Measurements from ENCODE around the gene SORCS2.

DNA sequence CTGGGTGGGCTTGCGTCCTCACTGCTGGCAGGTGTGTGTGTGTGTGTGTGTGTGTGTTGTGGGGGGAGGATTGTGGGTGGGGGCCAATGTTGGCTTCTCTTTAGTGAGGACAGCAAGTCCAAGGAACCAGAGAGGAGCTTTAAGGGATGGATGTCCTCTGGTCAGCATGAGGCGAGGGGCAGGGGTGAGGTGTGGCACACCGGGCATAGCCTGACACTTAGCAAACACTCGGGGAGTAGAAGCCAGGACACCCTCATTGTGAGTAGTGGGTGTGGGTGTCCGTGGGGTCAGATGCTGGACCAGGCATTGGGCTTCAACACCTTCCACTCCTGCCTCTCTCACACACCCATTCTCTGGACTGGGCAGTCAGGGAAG, 2.8 kb downstream of the SORCS2 start:
- TF ChIP-seq, protein P1, sequence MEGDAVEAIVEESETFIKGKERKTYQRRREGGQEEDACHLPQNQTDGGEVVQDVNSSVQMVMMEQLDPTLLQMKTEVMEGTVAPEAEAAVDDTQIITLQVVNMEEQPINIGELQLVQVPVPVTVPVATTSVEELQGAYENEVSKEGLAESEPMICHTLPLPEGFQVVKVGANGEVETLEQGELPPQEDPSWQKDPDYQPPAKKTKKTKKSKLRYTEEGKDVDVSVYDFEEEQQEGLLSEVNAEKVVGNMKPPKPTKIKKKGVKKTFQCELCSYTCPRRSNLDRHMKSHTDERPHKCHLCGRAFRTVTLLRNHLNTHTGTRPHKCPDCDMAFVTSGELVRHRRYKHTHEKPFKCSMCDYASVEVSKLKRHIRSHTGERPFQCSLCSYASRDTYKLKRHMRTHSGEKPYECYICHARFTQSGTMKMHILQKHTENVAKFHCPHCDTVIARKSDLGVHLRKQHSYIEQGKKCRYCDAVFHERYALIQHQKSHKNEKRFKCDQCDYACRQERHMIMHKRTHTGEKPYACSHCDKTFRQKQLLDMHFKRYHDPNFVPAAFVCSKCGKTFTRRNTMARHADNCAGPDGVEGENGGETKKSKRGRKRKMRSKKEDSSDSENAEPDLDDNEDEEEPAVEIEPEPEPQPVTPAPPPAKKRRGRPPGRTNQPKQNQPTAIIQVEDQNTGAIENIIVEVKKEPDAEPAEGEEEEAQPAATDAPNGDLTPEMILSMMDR (IDR thresholded peaks at IDR 0.05), result no peak
- TF ChIP-seq POLR2AphosphoS5 (IDR thresholded peaks at IDR 0.05), result no peak

Data from breast epithelium (tissue), 3 donors.